CMK (cell line): ENCODE measurements around the gene EMC10.
"Not testable (repeated sequence)": the region's sequence is repeated elsewhere in the genome, so short reads cannot be mapped to it uniquely, and the experiment has no call there.

ENCODE experiments used
- DNase-seq: peaks from one replicate; pipeline ENCODE4 v3.0.0-alpha.2; 2010; ENCODE audit warnings: low read depth

Gene EMC10

DNA sequence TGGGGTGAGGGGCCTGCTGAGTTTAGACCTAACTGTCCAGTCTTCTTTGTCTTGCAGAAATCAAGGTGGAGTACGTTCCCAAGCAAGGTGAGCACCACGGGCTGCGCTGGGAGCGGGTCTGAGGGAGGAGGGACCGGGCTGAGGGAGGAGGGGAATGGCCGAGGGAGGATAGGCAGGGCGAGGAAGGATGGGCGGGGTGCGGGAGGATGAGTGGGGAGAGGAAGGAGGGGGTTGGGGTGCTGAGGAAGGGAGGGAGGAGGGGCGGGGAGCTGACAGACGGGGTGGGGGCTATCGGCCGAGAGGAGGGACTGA lies 25.1 kb upstream of the EMC10 start:
- no peak for DNase-seq

DNA sequence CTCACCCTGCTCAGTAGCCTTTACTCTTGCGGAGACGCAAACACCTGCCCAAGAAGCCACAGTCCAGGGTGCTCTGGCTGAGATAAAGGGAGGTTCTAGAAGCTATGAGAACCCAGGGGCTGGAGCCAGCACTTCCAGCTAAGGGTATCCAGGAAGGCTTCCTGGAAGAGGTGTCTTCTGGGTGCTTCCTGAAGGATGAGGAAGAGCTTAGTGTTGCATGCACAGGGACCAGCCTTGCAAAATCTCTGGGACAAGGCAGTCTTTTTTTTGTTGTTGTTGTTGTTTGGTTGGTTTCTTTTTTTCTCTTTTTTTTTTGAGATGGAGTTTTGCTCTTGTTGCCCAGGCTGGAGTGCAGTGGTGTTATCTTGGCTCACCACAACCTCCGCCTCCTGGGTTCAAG lies 23.1 kb upstream of the EMC10 start:
- DNase-seq = no peak

DNA sequence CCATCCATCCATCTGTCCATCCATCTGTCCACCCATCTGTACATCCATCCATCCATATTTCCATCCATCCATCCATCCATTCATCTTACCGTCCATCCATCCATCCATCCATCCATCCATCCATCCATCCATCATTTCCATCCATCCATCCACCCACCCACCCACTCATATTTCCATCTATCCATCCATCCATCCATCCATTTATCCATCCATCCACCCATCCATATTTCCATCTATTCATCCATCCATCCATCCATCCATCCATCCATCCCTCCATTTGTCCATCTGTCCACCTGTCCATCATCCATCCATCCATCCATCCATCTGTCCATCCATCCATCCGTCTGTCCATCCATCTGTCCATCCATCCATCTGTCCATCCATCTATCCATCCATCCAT lies 20.3 kb upstream of the EMC10 start:
- DNase-seq = no peak

DNA sequence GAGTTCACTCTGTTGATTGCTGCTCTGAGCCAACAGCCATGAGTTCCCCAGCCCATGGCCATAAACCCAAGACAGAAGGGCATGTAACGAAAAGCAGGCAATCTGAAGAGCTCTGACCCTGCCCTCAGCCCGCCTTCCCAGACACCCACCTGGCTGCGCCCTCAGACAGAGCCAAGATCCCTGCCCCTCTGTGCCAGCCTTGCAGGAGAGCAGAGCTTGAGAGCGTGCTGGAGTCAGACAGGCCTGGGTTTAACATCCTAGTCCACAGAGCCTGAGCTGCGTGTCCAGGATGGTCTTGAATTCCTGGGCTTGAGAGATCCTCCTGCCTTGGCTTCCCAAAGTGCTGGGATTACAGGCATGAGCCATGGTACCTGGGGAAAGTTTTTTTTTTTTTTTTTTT lies 19.0 kb upstream of the EMC10 start:
- DNase-seq = no peak

DNA sequence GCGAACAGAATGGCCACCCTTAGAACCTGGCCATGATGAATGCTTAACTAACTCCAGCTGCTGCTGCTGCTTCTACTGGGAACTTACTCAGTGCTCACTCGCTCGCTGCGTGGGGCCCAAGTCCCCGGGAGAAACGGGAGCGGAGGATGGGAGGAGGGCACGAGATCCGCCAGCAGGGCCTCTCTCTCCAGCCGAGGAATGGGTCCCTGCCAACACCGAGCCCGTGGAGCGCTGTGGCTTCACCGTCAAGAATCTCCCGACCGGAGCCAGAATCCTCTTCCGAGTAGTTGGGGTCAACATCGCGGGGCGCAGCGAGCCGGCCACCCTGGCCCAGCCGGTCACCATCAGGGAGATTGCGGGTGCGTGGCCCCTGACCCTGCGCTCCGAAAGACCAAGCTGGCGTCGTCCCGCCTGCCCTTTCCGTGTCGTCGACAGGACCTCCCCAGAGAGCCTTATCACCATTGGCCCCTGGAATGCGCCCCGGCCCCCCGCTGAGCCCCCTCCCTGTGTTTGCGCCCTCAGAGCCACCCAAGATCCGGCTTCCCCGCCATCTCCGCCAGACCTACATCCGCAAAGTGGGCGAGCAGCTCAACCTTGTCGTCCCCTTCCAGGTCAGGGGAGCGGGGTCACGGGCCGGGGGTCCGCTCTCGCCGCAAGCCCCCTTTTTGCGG lies 17.8 kb upstream of the EMC10 start:
- DNase-seq = no peak

DNA sequence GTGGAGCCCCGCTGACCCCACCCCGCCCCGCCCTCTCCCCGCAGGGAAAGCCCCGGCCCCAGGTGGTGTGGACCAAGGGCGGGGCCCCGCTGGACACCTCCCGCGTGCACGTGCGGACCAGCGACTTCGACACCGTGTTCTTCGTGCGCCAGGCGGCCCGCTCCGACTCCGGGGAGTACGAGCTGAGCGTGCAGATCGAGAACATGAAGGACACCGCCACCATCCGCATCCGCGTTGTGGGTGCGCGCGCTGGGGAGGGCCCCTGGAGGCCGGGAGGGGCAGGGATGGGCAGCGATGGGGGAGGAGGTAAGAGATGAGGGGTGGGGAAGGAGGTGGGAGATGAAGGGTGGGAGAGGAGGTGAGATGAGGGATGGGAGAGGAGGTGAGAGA lies 17.2 kb upstream of the EMC10 start:
- DNase-seq = no peak

DNA sequence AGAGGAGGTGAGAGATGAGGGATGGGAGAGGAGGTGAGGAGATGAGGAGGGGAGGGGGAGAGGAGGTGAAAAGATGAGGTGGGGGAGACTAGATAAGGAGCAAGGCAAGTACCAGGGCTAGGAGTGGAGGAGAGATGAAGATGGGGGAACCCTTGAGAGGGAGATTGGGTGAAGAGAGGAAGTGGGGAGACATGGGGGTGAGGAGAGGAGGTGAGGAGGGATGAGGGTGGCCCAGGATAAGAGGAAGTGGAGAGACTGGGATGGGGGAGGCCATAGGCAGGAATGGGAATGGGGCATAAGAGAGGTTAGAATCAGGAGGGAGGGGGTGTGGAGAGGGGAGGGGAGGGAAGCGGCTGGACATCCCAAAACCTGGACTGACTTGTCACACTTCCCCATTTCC lies 16.7 kb upstream of the EMC10 start:
- DNase-seq = no peak

DNA sequence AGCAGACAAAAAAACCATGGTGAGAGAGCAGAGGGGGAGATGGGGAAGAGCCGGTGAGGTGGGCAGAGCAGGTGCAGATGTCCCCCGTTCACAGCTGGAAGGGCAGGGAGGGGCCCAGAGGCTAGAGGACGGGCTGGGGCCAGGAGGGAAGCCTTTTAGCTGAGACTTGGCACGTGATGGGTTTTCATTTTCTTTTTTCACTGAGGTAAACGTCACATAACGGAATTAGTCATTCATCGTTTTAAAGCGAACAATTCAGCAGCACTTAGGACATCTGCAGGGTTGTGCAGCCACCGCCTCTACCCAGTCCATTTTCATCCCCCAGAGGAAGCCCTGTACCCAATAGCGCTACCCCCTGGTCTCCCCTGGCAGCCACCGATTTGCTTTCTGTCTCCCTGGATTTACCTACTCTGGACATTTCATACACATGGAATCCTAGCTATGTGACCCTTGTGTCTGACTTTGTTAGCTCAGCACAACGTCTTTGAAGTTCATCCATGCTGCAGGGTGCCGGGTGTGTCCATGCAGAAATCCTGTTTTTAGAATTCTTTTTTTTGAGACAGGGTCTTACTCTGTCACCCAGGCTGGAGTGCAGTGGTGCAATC lies 16.0 kb upstream of the EMC10 start:
- no peak for DNase-seq

DNA sequence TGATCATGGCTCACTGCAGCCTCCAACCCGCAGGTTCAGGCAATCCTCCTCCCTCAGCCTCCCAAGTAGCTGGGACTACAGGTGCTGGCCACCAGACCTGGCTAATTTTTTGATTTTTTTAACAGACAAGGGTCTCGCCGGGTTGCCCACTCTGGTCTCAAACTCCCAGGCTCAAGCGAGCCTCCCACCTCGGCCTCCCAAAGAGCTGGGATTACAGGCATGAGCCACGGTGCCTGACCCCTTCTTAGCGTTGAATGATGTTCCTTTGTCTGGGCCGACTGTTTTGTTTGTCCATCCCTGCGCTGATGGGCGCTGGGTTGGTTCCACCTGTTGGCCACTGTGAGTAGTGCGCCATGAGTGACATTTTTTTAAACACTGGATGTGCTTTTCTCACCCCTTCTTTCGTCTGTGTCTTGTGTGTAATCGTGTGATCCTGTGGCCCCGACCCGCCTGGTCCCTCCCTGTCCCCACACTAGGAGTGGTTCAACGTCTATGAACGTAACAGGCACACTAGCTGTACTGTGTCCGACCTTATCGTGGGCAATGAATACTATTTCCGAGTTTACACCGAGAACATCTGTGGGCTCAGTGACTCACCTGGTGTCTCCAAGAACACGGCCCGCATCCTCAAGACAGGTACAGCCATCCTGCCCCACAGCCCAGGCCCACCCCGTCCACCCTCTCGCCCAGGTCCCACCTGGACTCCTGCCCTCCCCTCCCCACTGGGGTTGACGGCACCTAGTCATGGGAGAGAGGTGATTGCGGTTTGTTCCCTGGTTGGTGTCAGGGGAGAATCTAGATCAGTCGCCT lies 15.0 kb upstream of the EMC10 start:
- DNase-seq = peak; percentile 41

DNA sequence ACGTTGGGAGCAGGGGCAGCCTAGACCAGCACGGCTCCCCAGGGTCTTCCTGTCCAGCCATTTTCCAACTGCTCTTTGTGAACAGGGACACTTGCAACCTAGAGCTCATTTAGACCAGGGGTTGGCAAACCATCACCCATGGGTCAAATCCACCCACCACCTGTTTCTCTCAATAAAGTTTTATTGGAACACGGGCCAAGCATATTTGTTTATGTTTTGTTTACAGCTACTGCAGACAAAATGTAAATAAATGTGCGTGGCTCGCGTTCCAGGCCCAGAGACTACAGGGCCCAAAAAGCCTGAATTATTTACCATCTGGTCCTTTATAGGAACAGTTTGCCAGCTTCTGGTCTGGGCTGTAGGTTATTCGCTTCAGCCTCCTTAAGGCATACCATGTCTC lies 13.3 kb upstream of the EMC10 start:
- no peak for DNase-seq

DNA sequence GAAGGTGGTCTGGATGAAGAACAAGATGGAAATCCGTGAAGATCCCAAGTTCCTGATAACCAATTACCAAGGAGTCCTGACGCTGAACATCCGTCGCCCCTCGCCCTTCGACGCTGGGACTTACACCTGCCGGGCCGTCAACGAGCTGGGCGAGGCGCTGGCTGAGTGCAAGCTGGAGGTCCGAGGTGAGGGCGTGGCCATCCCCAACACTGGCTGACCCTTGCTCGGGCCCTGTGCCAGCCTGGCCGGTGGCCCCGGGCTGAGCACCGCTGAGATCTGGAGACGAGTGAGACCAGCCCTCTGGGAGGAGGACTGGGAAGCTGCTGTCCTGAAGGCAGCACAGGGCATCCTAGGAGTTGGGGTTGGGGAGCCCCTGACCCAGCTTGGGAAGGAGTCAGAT lies 12.0 kb upstream of the EMC10 start:
- no peak for DNase-seq

DNA sequence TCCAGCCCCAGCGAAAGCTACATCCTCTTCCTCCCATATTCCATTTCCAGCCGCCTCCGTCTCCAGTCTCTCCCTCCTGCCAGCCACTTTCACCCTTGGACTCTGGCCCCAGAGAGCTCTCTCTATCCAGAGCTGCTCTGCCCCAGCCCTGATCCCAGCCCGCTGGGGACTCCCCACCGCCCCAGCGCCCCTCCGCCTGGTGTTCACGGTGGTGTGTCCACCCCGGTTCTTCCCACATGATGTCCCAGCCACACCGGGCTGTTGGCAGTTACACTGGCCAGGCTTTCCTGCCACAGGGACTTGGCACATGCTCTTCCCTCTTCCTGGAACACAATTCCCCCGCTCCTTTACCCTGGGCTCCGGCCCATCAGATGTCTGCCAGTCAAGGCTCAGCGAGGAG lies 11.3 kb upstream of the EMC10 start:
- DNase-seq = no peak

DNA sequence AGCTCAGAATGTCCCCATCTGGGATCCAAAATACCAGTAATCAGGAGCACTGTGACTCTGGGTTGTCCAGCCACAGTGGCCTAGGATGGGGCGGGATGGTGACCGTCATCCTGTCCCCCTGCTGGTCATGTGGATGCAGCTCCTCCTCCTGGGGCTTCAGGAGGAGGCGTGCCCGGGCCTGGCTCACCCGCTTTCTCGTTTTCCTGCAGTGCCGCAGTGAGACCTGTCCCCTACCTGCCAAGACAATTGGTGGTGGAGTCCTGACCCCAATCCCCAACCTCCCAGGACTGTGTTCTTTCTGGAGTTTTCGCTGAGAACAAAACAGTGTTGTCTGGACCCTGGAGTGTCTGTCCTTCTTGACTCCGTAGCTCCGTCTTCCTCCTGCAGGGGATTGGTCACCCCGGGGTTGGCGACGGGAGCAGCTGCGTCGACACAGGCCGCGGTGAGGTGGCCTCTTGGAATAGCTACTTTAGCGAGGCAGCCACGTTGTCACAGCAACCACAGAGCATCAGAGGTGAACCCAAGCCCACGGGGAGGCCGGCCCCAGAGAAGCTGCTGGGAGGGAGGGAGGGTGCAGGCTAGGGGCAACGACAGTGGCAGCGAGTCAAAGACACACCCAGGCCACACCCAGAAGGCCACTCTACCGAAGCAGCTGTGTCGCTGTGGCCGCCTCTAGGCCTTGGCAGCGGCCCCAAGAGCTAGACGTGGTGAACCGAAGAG lies 10.2 kb upstream of the EMC10 start:
- DNase-seq = no peak

DNA sequence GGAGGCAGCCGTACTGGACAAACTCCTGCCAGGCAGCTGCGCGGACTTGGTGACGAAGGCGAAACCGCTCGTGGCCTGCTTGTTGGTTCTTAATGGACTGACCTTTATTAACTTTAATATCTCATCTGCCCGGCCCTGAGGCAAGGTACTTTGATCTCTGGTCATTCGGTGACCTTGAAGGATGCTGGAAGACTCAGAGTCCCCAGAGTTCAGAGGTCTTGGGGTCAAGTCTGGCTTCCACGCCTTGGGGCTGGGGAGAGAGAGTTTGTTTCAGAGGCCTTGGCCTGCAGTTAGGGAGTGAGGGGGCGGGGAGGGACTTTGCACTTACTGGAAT lies 9.6 kb upstream of the EMC10 start:
- DNase-seq = no peak

DNA sequence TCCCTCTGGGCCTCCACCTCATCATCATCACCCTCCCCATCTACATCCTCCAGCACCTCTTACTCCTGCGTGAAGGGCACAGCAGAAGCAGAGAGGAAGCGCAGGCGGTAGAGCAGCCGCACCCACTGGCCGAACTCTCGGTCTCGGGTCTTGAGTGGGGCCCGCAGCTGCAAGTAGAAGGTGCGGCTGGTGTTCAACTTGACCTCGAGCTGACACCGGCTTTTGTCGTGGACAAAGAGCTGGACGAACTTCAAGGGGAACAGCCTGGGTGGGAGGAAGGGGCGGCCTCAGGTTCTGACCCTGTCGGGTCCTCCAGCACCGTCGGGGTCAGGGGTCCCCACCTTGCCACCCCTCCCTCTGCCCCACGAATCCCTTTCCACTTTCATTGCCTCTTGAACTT lies 8.7 kb upstream of the EMC10 start:
- no peak for DNase-seq

DNA sequence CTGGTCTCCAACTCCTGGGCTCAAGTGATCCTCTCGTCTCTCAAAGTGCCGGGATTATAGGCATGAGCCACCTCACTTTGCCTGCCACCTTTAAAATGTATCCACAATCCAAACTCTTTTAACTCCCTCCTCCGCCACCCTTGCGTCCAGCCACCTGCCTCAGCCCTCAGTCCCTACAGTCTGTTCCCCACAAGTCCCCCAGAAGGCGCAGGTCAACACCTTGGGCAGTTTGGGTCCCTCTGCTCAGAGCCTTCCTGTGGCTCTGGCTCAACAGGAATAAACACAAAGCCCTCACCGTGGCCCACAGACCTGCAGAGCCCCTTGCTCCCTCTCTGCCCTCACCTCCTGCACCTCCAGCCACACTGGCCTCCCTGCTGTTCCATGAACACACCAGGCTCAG lies 7.5 kb upstream of the EMC10 start:
- no peak for DNase-seq

DNA sequence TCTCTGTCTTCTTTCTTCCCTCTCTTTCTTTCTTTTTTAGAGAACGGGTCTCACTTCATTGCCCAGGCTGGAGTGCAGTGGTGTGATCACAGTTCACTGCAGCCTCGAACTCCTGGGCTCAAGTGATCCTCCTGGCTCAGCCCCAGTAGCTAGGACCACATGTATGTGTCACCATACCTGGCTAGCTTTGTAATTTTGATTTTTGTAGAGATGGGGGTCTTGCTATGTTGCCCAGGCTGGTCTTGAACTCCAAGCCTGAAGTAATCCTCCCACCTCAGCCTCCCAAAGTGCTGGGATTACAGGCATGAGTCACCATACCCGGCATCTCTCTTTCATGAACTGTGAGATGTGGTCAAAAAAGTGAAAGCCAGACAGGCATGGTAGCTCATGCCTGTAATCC lies 3.0 kb upstream of the EMC10 start:
- DNase-seq = not testable (repeated sequence)

DNA sequence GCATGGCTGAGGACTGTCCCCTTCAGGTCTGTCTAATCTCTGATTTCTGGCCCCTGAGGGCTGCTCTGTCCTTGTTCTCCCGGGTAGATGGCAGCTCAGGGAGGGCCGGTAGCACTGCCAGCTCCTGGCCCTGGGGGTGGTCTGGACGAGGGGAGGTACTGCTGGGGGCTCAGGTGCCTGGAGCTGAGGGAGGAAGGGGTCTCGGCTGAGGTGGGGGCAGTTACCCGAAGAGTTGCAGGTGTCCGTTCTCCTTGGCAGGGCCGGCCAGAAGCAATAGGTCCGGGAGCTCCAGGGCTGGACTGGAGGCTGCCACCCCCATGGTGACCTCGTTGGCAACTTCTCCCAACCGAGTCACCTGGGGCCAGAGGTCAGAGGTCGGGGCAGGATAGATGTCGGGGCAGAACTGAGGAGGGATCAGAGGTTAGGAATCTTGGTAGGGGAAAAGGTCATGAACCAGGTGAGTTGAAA lies 1.2 kb upstream of the EMC10 start:
- DNase-seq = no peak

DNA sequence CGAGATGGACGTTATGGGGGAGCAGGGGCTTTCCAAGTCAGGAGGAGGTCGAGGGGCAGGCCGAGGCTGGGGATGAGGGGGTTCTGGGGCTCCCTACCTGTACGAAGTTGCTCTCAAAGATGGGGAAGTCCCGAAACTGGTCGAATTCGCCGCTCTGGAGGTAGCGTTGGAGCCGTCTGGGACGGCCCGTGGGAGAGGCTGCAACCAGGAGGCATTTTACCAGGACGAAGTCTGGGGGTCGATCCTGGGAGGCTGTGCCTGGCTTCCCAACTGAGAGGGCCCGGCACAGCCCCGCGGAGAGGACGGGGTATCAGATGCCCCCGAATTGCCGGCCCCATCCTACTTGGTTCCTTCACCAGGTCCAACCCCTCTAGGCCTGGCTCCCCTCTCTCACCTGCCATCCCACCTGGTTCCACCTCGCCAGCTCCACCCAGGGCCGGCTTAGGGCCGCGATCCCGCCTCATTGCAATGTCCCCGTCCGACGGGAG lies 527 bp upstream of the EMC10 start:
- DNase-seq = no peak

DNA sequence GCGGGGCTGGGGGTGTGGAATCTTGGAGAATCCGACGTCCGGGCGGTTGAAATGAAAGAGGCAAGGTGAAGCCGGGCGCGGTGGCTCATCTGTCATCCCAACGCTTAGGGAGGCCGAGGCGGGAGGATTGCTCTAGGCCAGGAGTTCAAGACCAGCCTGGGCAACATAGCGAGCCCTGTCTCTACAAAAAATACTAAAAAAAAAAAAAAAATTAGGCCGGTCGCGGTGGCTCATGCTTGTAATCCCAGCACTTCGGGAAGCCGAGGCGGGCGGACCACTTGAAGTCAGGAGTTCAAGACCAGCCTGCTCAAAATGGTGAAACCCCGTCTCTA lies 566 bp downstream of the EMC10 start:
- DNase-seq = no peak

DNA sequence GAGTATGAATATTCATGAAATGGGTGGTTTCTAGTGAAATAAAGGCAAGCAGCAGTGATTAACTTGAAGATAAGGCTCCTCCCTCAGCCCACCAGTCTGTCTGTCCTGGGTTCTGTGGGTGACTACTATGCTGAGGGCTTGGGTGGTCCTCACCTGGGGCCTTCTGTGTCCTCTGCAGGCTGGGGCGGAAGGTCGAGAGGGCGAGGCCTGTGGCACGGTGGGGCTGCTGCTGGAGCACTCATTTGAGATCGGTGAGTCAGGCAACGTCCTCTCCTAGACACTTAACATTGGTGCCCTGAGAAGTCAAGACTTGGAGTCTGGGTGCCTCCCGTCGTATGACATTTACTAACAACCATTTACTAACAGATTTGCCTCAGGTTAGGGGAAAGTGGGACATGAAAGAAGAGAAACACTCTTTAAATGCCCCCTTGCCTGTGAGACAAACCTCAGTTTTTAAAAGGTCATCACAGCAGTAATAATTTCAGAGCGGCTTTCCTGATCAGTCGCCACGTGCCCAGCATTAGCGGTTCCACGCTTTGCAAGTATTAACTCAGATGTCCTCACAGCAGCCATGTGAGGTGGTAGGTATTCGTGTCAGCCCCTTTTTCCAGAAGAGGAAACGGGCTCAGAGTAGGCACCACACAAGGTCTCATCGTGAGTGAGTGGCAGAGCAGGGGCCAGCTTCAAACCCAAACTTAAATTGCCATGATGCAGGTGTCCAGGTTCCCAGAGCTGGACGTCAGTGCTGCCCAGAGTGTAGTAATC lies 1.6 kb downstream of the EMC10 start:
- no peak for DNase-seq
